Progenitor cell of endocrine pancreas (in vitro differentiated cells): ENCODE results near the gene C1orf21. TPM values are rescaled to one million over a fixed set of nuclear protein-coding genes. Genes with fewer than 3 reads are reported as not detected.

Source experiments
- DNase-seq: peaks from one replicate; pipeline ENCODE4 v3.0.0; 2021; ENCODE audit warnings: low spot score; ENCODE audit not compliant: unreplicated experiment
- H3K27ac Mint-ChIP-seq: 2 replicates; pipeline ENCODE4 v1.8.0; 2021; ENCODE audit warnings: mild to moderate bottlenecking, moderate library complexity, mixed read lengths
- H3K27me3 Mint-ChIP-seq: 2 replicates; pipeline ENCODE4 v1.8.0; 2021; ENCODE audit warnings: mixed read lengths
- H3K36me3 Mint-ChIP-seq: 2 replicates; pipeline ENCODE4 v1.8.0; 2022; ENCODE audit warnings: mixed read lengths; ENCODE audit not compliant: insufficient read depth
- H3K4me1 Mint-ChIP-seq: 2 replicates; pipeline ENCODE4 v1.8.0; 2021; ENCODE audit warnings: low read depth, mixed read lengths
- H3K4me3 Mint-ChIP-seq: 2 replicates; pipeline ENCODE4 v1.8.0; 2021; ENCODE audit warnings: low read depth, mild to moderate bottlenecking, moderate library complexity, mixed read lengths
- H3K9me3 Mint-ChIP-seq: 2 replicates; pipeline ENCODE4 v1.8.0; 2021; ENCODE audit warnings: low read depth, mixed read lengths
- CTCF ChIP-seq: fragments of 200-600 bp; sonication (generic); IDR thresholded peaks from one replicate; pipeline ENCODE4 v1.5.0; 2021; ENCODE audit warnings: antibody characterized with exemption, mild to moderate bottlenecking; ENCODE audit not compliant: unreplicated experiment
- total RNA-seq: library from RNA; stranded (reverse); gene quantifications from 2 replicates; pipeline ENCODE4 v1.2.1, GENCODE V29; 2021

The C1orf21 gene
- total RNA-seq, 1 donor from 2014 or later = 10.0 TPM

- no peaks in the 10 kb centered on the region for H3K9me3 Mint-ChIP-seq
- H3K36me3 Mint-ChIP-seq = no peaks in the 10 kb centered on the region
- H3K27ac Mint-ChIP-seq = no peak overlapping the region
- no peak for DNase-seq
- no peak for TF ChIP-seq CTCF
- H3K4me1 Mint-ChIP-seq = peaks cover under 1% of the 10 kb centered on the region
- H3K27me3 Mint-ChIP-seq = no peaks in the 10 kb centered on the region
- H3K4me3 Mint-ChIP-seq = no peak overlapping the region
Measured at GRCh38 chr1:184362876-184363275, 24.0 kb upstream of the C1orf21 start.

GRCh38 chr1:184365699-184366098, 21.1 kb upstream of the C1orf21 start:
- no peaks in the 10 kb centered on the region for H3K36me3 Mint-ChIP-seq

GRCh38 chr1:184366997-184367396, 19.8 kb upstream of the C1orf21 start:
- no peak for TF ChIP-seq CTCF
- no peak for DNase-seq
- Mint-ChIP-seq H3K27me3 (peaks cover 6% of the 10 kb centered on the region), H3K4me1 (peaks cover 2% of the 10 kb centered on the region), H3K27ac (no peak overlapping the region), H3K4me3 (no peak overlapping the region), H3K36me3 (no peaks in the 10 kb centered on the region), H3K9me3 (no peaks in the 10 kb centered on the region)

More at GRCh38 chr1:184365699-184366098, 21.1 kb upstream of the C1orf21 start:
- Mint-ChIP-seq H3K27me3 (peaks cover 3% of the 10 kb centered on the region), H3K9me3 (no peaks in the 10 kb centered on the region), H3K4me1 (peaks cover 2% of the 10 kb centered on the region), H3K27ac (no peak overlapping the region), H3K4me3 (no peak overlapping the region)
- no peak for DNase-seq
- no peak for TF ChIP-seq CTCF

- H3K9me3 Mint-ChIP-seq = no peaks in the 10 kb centered on the region
- H3K4me1 Mint-ChIP-seq = peaks cover 2% of the 10 kb centered on the region
- TF ChIP-seq CTCF = no peak
- H3K27ac Mint-ChIP-seq = no peak overlapping the region
- peaks cover 6% of the 10 kb centered on the region for H3K27me3 Mint-ChIP-seq
- H3K36me3 Mint-ChIP-seq = no peaks in the 10 kb centered on the region
- no peak for DNase-seq
- no peak overlapping the region for H3K4me3 Mint-ChIP-seq
Measured at GRCh38 chr1:184367427-184368038, 19.3 kb upstream of the C1orf21 start.

GRCh38 chr1:184368354-184368753, 18.5 kb upstream of the C1orf21 start:
- no peak overlapping the region for H3K4me3 Mint-ChIP-seq
- peaks cover 2% of the 10 kb centered on the region for H3K4me1 Mint-ChIP-seq
- no peak for DNase-seq
- no peaks in the 10 kb centered on the region for H3K36me3 Mint-ChIP-seq
- TF ChIP-seq CTCF = no peak
- no peaks in the 10 kb centered on the region for H3K9me3 Mint-ChIP-seq
- H3K27ac Mint-ChIP-seq = no peak overlapping the region
- H3K27me3 Mint-ChIP-seq = peaks cover 9% of the 10 kb centered on the region
